Stimulated activated CD8-positive, alpha-beta memory T cell treated with anti-CD3 and anti-CD28 coated beads, Interleukin-12 subunit alpha, Interleukin-12 subunit beta, amount 100 ng/mL, for 4 hours (primary cell): Measurements from ENCODE around the gene LCT.
A peak's percentile ranks its signal among the peaks of the same experiment; 100 is the strongest.
"Not testable (repeated sequence)": the region's sequence is repeated elsewhere in the genome, so short reads cannot be mapped to it uniquely, and the experiment has no call there.

ENCODE experiments used
- DNase-seq: peaks from one replicate; pipeline ENCODE4 v3.0.0-alpha.2; 2020; ENCODE audit warnings: low read depth

LCT gene

GRCh38 chr2:135797497-135798274 is 39.3 kb downstream of the LCT start:
- DNase-seq, result peak; percentile 46

- no peak for DNase-seq
Observed at GRCh38 chr2:135796606-135797005, 40.4 kb downstream of the LCT start.

DNA sequence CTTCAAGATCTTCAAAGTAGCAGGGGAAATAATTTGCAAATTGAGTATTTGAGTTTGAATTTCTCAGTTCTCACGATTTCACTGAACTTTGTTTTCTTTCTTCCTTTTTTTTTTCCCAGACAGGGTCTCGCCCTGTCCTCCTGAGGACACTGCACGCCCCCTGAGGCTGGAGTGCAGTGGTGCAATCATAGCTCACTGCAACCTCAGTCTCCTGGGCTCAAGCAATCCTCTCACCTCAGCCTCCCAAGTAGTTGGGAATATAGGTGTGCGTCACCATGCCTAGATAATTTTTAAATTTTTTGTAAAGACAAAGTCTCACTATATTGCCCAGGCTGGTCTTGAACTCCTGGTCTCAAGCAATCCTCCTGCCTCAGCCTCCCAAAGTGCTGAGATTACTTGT is 41.3 kb downstream of the LCT start:
- not testable (repeated sequence) for DNase-seq

DNA sequence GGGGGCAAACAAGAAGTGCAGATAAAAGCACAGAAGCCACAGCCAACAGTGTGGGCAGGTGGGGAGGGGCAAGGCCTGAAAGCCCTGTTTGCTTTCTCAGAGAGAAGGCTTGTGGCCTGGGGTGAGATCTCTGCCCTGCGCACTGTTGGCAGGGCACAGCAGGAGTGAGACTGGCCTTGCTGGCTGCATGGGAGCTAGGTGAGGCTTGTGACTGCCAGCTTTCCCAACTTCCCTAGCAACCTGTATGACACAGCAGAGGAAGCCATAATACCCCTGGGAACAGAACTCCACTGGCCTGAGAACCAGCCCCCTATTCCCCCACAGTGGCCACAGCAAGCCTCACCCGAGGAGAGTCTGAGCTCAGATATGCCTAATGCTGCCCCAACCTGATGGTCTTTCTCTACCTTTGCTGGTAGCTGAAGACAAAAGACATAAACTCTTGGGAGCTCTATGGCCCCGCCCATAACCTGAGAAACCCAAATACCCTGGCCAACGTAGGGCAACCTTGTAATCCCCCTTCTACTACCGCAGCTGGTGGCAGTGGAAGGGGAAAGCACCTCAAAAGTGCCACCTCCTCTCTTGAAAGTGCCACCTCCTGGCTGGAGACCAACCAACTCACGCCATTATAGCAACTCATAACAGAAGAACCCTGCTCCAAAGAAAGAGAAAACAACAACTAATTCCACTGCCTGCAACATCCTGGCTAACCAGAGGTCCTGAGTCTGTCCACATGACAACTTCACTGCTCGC is 44.4 kb downstream of the LCT start:
- DNase-seq, result no peak

DNA sequence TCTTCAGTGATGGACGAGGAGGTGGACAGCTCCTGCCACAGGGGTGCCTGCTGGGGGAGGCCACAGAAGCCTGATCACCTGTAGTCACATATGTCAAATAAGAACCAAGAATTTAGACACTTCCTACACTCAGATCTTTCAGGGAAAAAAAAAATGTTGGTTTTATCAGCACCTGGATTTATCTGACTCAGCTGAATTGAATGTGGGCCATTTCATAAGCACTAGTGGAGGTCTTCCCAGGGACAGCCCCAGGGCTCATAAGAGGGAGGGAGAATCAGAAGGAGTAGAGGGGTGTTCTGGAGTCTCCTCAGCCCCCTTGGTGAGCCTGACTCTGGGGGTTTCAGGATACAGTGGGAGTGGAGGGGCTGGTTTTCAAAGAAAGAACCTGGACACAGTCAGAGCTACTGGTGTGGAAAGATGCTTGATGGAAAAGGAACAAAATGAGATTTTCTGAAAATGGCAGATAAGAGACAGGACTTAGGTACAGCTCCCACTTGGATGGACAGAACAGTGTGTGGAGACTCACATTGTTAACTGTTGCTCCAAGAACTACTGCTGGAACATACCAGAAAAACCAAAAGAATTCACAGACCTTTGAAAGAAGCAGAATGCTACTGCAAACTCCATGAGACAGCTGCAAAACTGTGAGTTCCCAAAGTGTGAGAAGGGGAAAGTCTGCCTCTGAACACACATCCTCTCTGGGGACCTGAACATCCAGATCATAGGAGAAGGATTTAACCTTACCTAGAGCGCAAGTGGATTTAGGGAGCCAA is 45.4 kb downstream of the LCT start:
- no peak for DNase-seq

DNA sequence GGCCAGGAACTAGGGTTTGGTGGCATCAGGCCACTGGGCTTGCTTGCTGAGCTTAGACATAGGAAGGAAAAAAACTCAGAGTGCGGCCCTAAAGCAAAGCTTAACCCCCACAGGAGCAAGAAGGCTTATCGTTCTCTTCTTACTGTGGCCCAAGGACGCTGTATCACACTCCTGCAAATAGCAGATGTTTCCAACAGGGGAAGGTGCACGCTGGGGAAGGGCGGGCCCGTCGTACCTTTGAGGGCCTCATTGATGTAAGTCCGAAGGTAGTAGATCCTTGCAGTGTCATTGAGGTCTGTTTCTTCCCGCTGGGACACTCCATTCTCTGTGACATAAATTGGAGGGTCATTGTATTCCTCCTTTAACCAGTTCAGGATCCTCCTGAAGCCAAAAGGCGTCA is 46.6 kb downstream of the LCT start:
- no peak for DNase-seq

GRCh38 chr2:135786823-135787222 is 50.2 kb downstream of the LCT start:
- DNase-seq, result no peak

- DNase-seq, result no peak
Observed at GRCh38 chr2:135785032-135785431, 52.0 kb downstream of the LCT start.

GRCh38 chr2:135783439-135783838 is 53.5 kb downstream of the LCT start:
- no peak for DNase-seq

DNA sequence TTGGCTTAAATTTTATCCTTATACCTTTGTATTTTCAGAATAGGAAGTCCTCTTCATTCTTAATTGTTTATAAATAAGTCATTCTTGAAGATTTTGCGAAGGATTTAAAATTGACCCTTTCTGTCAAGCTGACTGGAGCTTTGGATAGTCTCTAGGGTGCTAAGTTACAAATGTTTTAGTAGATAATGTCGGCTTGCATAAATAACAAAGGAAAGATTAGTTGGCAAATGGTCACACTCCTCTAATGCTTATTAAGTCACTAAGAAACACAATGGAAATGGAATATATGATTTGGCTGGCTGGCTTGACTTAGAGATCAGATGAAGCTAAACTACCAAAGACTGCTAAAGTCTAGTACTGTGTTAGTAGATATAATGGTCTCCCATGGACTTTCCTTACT is 54.8 kb downstream of the LCT start:
- no peak for DNase-seq

- no peak for DNase-seq
Observed at GRCh38 chr2:135776367-135776766, 60.6 kb downstream of the LCT start.

DNA sequence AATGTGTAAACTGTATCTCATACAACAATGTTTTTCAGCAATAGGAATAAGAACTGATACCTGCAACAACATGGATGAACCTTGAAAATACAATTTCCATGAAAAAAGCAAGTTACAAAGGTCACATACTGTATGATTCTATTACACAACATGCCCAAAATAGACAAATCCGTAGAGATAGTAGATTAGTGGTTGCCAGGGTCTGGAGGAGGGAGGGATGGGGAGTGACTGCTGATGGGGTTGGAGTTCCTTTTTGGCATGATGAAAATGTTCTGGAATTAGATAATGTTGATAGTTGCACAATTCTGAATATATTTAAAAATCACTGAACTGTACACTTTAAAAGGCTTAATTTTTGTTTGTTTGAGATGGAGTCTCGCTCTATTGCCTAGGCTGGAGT is 61.6 kb downstream of the LCT start:
- no peak for DNase-seq

DNA sequence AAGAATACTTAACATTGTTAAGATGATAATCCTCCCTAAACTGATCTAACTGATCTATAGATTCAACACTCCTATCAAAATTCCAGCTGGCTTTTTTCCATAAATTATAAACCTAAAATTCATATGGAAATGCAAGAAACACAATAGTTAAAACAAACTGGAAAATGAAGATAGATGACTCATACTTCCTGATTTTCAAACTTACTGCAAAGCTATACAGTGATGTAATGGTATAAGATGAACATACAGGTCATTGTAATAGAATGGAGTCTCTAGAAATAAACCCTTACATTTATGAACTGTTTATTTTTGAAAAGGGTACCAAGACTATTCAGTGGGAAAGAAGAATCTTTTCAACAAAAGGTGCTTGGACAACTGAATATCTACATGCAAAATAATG is 63.1 kb downstream of the LCT start:
- DNase-seq, result no peak

GRCh38 chr2:135773319-135773718 is 63.7 kb downstream of the LCT start:
- no peak for DNase-seq

DNA sequence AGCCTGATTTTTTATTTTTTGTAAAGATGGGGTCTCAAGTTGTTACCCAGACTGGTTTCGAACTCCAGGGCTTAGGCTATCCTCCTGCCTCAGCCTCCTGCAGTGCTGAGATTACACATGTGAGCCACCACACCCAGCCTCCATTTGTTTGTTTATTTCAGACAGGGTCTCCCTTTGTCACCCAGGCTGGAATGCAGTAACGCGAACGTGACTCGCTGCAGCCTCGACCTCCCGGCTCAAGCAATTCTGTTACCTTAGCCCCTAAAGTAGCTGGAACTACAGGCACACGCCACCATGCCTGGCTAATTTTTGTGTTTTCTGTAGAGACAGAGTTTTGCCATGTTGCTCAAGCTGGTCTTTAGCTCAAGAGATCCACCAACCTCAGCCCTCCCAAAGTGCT is 68.1 kb downstream of the LCT start:
- no peak for DNase-seq

GRCh38 chr2:135762530-135762929 is 74.5 kb downstream of the LCT start:
- DNase-seq, result no peak

DNA sequence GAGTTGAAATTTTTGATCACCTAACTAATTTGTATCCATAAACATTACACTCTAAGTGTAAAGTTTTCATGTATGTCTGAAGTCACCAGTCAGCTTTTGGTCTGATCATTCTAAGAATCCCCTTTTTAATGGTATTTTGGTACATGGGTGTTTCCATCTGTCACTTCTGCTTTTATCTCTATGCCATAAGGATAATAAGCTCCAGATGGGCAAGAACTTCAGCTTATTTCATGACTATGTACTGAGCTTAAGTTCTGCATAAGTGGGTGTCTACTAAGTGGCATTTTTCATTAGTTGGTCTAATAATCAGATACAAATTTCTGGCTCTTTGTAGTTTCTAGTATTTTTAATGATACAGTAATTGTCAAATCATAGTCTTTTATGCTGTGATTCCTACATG is 75.0 kb downstream of the LCT start:
- DNase-seq, result no peak

GRCh38 chr2:135756692-135757091 is 80.3 kb downstream of the LCT start:
- DNase-seq, result no peak

GRCh38 chr2:135755573-135755972 is 81.4 kb downstream of the LCT start:
- DNase-seq, result no peak

- DNase-seq, result no peak
Observed at GRCh38 chr2:135745545-135745944, 91.4 kb downstream of the LCT start.

GRCh38 chr2:135744760-135745314 is 92.1 kb downstream of the LCT start:
- no peak for DNase-seq

DNA sequence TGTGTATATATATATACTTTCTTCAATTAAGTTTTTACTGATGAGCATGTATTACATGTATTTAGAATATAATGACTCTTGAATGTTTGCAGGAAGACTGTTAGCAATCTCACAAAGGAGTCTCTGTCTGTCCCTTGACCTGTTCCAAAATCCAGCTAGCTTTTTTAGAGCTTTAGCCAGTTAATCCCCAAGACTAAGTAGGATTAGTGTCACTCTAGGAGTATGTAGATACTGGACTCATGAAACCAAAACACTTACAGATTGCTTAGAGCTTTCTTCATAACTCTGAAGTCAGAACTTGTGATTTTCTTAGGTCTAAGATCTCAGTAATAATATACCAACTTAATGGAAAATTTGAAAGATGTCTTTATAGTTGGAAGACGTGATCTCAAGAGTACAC is 93.1 kb downstream of the LCT start:
- DNase-seq, result no peak

DNA sequence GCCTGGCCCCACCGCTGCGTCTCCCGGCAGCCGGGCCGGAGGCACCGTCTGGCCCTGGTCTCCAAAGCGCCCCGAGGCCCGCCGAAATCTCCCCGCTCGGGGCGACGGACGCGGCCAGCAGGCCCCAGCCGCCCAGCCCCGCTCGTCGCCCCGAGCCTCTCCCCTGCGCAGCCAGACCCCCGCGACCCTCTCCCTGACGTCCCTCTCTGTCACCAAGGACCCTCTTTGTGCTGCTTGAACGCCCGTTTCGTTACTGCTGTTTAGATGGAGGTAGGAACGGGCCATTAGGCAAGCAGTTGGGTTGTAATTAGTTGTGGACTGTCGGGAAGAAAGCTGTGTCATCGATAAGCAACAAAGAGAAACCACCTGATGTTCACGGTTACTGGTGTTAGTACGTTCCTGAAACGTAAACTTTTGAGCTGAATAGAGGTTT is 94.6 kb downstream of the LCT start:
- peak; percentile 27 for DNase-seq
